T-helper 2 cell (primary cell): ENCODE measurements around the gene MYD88.
"Not testable (repeated sequence)": the region's sequence is repeated elsewhere in the genome, so short reads cannot be mapped to it uniquely, and the experiment has no call there.

ENCODE experiments used
- DNase-seq, 5 experiments: peaks; one replicate each; pipeline versions ENCODE4 v3.0.0 to v3.0.0-alpha.2; 2012 to 2022

The MYD88 gene

GRCh38 chr3:38146504-38146903 lies 8.0 kb downstream of the MYD88 start:
- no peak for DNase-seq

GRCh38 chr3:38147421-38147820 lies 9.0 kb downstream of the MYD88 start:
- DNase-seq: no peak

GRCh38 chr3:38148311-38148882 lies 9.9 kb downstream of the MYD88 start:
- no peak for DNase-seq

- no peak for DNase-seq
Measured at GRCh38 chr3:38149708-38150107, 11.2 kb downstream of the MYD88 start.

- DNase-seq: no peak
Measured at GRCh38 chr3:38150780-38151528, 12.5 kb downstream of the MYD88 start.

GRCh38 chr3:38151667-38152265 lies 13.3 kb downstream of the MYD88 start:
- DNase-seq: peak in 2 of 5 experiments; percentile 27 to 87

- no peak for DNase-seq
Measured at GRCh38 chr3:38152609-38153008, 14.1 kb downstream of the MYD88 start.

GRCh38 chr3:38153221-38153620 lies 14.8 kb downstream of the MYD88 start:
- DNase-seq: no peak

- no peak for DNase-seq
Measured at GRCh38 chr3:38154033-38154494, 15.6 kb downstream of the MYD88 start.

- DNase-seq: no peak
Measured at GRCh38 chr3:38154625-38155255, 16.3 kb downstream of the MYD88 start.

GRCh38 chr3:38155825-38156224 lies 17.4 kb downstream of the MYD88 start:
- no peak for DNase-seq

- DNase-seq: no peak
Measured at GRCh38 chr3:38157117-38157516, 18.7 kb downstream of the MYD88 start.

GRCh38 chr3:38157595-38157994 lies 19.1 kb downstream of the MYD88 start:
- DNase-seq: no peak

- DNase-seq: no peak
Measured at GRCh38 chr3:38158472-38158871, 20.0 kb downstream of the MYD88 start.

GRCh38 chr3:38160704-38161103 lies 22.2 kb downstream of the MYD88 start:
- DNase-seq: not testable (repeated sequence)

GRCh38 chr3:38163117-38163840 lies 24.8 kb downstream of the MYD88 start:
- peak in 1 of 5 experiments; percentile 72 for DNase-seq

GRCh38 chr3:38163841-38164642 lies 25.6 kb downstream of the MYD88 start:
- DNase-seq: no peak

GRCh38 chr3:38164643-38164951 lies 26.1 kb downstream of the MYD88 start:
- DNase-seq: no peak

GRCh38 chr3:38164952-38165721 lies 26.7 kb downstream of the MYD88 start, which contains the start of gene OXSR1:
OXSR1 (plus strand) TSS chr3:38165537; CDS start chr3:38165877, 340 bp downstream.
- DNase-seq: peak; percentile 86 to 100 (median 93)

GRCh38 chr3:38165722-38166387 lies 27.4 kb downstream of the MYD88 start:
- peak in 1 of 5 experiments; percentile 12 for DNase-seq

- no peak for DNase-seq
Measured at GRCh38 chr3:38167591-38167990, 29.1 kb downstream of the MYD88 start.
